Middle frontal gyrus (tissue), 1 donor: Measurements from ENCODE around the gene DYSF.

Experiments used
- DNase-seq: peaks from one replicate; pipeline ENCODE4 v3.0.0-alpha.2; 2015; ENCODE audit warnings: low spot score; ENCODE audit errors: extremely low spot score

Gene DYSF

GRCh38 chr2:71500426-71501079 lies 47.2 kb downstream of the DYSF start:
- DNase-seq, result no peak

GRCh38 chr2:71502941-71503738 lies 49.8 kb downstream of the DYSF start:
- DNase-seq, result no peak

GRCh38 chr2:71503837-71504236 lies 50.5 kb downstream of the DYSF start:
- DNase-seq, result no peak

GRCh38 chr2:71504611-71505010 lies 51.2 kb downstream of the DYSF start:
- DNase-seq, result no peak

DNA sequence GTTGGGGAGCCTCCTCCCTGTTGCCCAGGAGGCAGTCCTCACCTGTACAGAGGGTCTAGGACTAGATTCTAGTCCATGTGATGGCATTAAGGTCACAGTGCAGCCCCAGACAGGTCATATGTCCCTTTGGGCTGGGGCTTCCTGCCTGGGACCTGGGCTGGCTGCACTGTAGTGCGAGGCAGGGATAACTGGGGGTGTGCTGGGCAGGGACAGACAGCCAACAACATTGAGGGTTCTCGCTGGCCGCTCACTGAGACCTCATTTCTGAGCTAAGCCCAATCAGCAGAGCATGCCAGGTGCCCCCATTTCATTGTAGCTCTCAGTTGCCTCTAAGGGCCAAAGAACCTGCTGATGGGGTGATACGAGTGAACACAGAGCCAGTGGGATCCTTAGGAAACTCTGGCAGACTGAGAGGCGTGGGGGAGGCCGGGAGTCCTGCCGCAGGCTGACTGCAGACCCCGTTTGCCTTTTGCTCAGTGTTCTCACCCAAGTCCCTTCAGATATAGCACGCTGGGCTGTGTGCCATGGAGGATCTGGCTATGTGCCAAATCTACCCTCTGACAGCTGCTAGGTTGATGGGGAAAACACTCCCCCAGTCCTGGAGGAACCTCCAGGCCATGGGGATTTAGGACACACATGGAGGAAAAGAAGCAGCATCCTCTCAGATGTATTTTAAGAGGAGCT lies 51.9 kb downstream of the DYSF start:
- DNase-seq, result no peak

- DNase-seq, result no peak
Observed at GRCh38 chr2:71505770-71506140, 52.4 kb downstream of the DYSF start.

DNA sequence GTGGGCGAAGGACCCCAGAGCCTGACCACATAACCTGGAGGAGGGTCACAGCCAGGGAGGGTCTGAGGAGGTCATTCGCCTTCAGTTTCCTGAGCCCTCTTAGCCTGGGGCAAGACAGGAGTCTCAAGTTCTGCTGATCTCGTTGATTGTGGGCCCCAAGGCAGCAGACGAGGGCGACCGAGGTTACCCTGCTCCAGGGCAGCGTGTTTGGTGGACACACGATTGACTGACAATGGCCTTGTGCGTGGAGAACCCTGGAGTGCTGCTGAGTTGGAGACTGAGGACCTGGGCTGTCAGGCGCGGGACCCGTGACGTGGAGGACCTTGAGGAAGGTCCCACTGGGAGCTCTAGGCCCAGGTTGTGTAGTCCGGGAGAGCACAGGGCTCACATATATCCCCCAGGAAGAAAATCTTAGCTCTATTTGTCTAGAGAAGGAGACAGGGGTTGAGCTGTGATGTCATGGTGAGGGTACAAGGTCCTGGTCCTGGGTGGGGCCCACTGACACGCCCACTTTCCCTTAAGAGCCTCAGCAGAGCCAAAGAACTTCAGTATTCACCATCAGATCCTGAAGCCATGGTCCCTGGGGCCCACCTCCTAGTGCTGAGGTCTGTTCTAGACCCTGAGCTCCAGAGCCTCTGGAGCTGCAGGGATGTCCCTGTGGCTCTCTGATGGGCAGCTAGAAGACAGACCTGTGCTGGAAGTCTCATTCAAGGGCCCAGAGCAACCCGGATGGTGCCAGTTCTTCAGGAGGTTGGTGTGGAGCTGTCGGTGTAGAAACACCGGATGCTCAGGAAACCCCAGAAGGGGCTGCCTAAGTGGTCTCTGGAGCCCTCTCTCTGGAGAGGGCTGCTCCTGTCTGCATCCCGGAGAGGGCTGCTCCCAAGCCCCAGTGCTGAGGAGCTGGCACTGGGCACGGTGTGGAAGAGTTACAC lies 53.1 kb downstream of the DYSF start:
- no peak for DNase-seq

- no peak for DNase-seq
Observed at GRCh38 chr2:71507476-71507875, 54.1 kb downstream of the DYSF start.

DNA sequence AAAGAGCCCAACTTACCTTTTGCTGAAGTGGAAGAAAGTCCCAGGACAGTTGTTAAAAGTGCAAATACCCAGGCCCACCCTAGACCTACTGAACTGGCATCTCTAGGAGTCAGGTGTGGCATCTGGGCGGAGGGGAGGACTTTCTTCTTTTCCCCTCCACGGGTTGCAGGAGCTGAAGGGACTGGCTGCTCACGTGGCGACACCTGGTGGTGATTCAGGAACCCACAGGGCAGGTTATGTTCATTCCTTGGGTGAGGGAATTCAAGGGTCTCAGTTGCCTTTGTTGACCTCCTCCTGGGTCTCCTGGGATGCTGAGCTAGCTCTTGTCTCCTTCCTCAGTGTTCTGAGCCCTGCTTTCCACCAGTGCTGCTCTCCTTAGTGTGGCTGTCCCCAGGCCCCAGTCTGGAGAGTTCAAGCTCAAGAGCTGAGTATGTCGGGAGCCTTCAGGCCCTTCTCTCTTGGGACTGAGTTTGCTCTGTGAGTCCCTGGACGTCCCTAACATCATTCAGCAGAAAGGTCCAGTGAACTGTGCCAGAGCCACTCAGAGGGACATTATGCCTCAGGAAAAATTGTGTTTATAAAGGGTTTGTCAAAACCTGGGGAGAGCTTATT lies 56.9 kb downstream of the DYSF start:
- DNase-seq, result no peak

DNA sequence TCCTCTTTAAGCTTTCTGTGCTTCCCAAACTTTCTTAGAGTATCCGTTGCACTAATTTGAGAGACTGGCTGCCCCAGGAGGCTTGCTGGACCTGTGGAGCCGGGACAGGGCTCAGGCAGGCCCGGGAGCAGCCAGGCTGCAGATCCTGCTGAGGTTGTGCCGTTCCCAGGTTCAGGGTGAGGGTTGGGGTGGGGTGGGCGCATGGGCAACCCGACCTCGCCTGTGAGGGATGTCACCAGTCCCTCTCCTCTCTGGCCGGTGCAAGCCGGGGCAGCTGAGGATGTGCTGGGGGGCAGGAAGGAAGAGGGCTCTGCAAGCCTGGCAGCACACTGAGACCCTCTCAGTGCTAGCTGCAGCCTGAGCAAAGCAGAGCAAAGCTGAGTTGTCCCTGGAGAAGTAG lies 57.6 kb downstream of the DYSF start:
- DNase-seq, result no peak

DNA sequence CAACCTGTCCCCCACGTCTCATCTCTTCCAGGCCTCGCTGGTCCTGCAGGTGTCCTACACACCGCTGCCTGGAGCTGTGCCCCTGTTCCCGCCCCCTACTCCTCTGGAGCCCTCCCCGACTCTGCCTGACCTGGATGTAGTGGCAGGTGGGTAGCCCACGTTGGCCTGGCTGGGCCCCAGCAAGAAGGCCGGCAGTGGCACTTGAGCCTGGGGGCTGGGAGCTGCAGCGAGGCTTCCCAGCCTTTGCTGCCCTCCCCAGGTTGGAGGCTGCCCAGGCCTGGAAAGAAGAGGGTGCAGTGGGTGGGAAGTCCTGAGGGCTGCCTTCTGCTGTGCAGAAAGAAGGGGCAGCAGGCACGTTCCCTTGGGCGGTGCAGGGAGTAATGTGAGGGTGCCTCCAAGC lies 58.4 kb downstream of the DYSF start:
- no peak for DNase-seq

DNA sequence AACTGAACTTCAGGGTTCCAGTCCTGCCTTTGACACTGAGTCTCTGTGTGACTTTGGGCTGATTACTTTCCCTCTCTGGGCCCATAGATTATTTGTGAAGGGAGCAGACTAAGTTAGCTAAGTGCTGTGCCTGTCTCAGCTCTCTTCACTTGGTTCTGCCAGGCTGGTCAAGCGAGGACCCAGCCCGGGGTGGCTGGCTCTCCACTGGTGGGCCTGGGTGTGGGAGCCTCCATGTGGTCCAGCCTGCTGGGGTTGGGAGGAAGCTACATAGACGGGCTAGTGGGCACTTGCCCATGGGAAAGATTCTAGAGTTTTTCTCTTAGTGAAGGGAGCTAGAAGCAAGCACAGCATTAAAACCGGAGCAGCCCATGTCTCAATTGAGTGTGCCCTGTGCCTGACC lies 59.0 kb downstream of the DYSF start:
- DNase-seq, result no peak

DNA sequence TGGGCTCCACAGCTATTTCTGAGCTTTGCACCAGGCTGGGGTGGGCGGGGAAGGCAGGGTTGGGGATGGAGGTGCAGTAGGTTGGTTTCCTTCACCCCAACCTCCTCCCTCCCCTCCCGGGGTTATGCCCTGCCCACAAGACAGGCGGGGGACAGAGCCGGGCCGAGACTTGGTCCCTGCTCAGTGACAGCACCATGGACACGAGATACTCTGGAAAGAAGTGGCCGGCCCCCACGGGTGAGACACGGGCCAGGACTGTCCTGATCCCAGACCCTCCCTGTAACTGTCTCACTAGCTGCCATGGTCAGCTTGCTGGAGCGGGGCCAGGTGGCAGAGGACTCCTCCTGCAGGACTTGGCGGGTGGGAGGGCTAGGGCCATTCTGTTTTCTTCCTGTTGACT lies 59.7 kb downstream of the DYSF start:
- DNase-seq, result no peak

- DNase-seq, result no peak
Observed at GRCh38 chr2:71513721-71514120, 60.4 kb downstream of the DYSF start.

- DNase-seq, result no peak
Observed at GRCh38 chr2:71516253-71516888, 63.0 kb downstream of the DYSF start.

DNA sequence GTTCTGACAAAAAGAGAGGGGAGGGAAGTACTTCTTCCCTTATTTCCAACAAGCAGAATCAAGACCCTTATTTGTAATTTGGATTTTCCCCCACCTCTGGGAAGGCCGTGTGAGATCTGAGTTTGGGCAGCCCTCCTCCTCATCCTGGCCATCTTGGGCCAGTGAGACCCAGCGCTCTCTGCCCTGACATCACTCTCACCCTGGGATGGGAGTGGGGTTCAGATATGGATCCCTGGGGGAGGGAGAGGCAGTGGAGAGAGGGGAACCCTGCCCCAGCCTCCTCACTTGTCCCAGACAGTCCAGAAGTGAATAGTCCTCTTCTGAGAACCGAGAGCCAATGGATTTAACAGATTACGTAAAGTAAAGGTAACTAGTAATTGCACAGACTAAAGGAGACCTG lies 64.5 kb downstream of the DYSF start:
- DNase-seq, result no peak

GRCh38 chr2:71521436-71521950 lies 68.1 kb downstream of the DYSF start:
- DNase-seq, result no peak

DNA sequence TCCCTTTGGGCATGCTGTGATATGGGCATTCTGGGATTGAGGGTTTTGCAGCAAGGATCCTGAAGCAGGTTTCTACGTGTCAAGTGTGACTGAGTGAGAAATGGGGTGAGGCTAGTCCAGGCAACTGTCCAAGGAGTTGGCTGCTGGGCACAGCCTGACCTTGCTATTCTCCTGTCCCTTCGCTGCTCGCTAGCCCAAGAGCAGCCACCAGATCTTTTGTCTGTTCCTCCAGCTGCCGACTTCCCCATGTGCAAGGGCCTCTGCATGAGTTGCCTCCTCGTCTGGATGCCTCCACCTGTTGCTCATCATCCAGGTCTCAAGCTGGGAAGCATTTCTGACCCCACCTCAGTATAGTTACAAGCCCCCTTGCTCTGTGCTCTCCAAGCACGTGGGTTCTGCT lies 71.1 kb downstream of the DYSF start:
- no peak for DNase-seq

DNA sequence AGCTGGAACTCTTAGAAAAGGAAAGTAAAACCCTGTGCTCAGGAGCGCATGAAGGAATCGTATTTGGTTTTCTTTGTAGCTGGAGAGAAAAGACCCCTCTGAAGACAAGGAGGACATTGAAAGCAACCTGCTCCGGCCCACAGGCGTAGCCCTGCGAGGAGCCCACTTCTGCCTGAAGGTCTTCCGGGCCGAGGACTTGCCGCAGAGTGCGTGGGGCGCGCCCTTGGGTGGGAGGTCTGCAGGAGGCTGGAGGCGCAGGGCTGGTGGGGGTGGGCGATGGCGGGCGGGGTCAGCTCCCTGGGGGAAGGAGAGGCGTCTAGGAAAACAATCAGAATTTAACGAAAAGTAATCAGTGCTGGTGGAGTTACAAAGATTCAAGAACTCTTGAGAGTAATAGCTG lies 72.8 kb downstream of the DYSF start:
- no peak for DNase-seq

GRCh38 chr2:71526975-71527374 lies 73.6 kb downstream of the DYSF start:
- DNase-seq, result no peak
